Measurements from ENCODE around the gene EZH1. TPM values are rescaled to one million over a fixed set of nuclear protein-coding genes. Genes with fewer than 3 reads are reported as not detected.

EZH1 gene
- total and polyA plus RNA-seq, 2 experiments from 2014 or later, result 22.7 to 33.8 TPM

DNA sequence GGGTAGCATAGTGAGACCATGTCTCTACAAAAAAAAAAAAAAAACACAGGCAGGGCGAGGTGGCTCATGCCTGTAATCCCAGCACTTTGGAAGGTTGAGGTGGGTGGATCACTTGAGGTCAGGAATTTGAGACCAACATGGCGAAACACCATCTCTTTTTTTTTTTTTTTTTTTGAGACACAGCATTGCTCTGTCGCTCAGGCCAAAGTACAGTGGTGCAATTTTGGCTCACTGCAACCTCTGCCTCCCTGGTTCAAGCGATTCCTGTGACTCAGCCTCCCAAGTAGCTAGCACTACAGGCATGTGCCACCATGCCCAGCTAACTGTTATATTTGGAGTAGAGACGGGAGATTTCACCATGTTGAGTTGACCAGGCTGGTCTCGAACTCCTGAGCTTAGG lies 21.3 kb upstream of the EZH1 start:
- Histone ChIP-seq H3K9me3 (ENCODE audit: low read depth) (no peaks in the 10 kb centered on the region), H3K36me3 (no peaks in the 10 kb centered on the region), H3K27ac (no peak overlapping the region), H3K4me1 (ENCODE audit: low read depth) (no peaks in the 10 kb centered on the region), H3K27me3 (no peaks in the 10 kb centered on the region), H3K4me3 (no peak overlapping the region)
- no peak for DNase-seq (ENCODE audit: low read depth in 1 of 2, low spot score in 1 of 2)
- TF ChIP-seq CTCF (IDR thresholded peaks at IDR 0.05; ENCODE audit: low read depth, low read length), result no peak

- no peak overlapping the region for H3K4me3 ChIP-seq
- TF ChIP-seq CTCF (IDR thresholded peaks at IDR 0.05; ENCODE audit: low read depth, low read length), result no peak
- no peak for DNase-seq (ENCODE audit: low read depth in 1 of 2, low spot score in 1 of 2)
- H3K27ac ChIP-seq, result no peak overlapping the region
- H3K4me1 ChIP-seq (ENCODE audit: low read depth), result no peaks in the 10 kb centered on the region
- H3K9me3 ChIP-seq (ENCODE audit: low read depth), result no peaks in the 10 kb centered on the region
- no peaks in the 10 kb centered on the region for H3K27me3 ChIP-seq
- no peaks in the 10 kb centered on the region for H3K36me3 ChIP-seq
These were observed 16.8 kb upstream of the EZH1 start for GRCh38 chr17:42761638-42762037.

DNA sequence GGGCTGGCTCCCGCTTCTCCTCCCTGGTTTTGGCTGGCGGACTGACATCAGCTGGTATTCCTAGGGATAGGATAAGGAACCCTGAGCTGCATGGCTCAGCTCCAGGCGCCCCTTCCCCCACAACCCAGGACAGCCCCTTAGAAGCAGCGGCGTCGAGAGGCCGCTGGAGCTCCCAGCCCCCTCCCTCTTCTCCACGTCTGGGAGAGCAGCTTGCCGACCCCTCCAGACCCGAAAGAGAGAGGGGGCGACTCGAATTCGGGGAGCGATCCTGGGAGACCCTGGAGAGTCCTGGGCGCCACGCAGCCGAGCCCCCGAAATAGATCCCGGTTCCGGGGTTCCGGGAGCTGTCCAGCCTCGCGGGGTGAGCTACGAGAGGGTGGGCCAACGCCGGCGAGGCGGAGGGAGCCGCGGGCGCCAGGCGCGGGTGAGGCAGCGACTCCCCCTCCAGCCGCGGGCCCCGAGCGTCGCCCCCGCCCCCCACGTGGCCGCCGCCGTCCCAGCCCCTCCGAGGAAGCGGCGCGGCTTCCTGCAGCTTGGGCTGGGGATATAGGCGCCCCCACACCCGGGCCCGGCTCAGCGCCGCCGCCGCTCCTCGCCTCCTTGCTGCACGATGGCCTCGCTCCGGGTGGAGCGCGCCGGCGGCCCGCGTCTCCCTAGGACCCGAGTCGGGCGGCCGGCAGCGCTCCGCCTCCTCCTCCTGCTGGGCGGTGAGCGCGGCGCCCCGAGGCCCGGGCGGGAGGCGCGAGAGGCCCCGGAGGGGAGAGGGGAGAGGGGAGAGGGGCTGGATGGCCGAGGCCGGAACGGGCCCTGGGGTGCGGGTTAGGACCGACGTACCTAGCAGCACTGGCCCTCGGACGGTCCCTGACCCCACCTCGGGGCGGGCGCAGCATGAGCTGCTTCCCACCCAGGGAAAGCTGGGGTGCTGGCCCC lies 16.1 kb upstream of the EZH1 start, which contains the start of gene RAMP2:
TSS of gene RAMP2 (plus strand) at position 576 of the 930 bp plus-strand sequence. CDS start at position 611, 35 bp downstream.
- DNase-seq (ENCODE audit: low read depth in 1 of 2, low spot score in 1 of 2), result peak; percentile 44 to 71
- no peak within 1 kb of the TSS for H3K27ac ChIP-seq
- H3K27me3 ChIP-seq, result no peaks in the 10 kb centered on the region

GRCh38 chr17:42759982-42760651 lies 15.3 kb upstream of the EZH1 start:
- no peak for DNase-seq (ENCODE audit: low read depth in 1 of 2, low spot score in 1 of 2)
- Histone ChIP-seq H3K36me3 (no peaks in the 10 kb centered on the region), H3K9me3 (ENCODE audit: low read depth) (no peaks in the 10 kb centered on the region), H3K27ac (no peak overlapping the region), H3K4me1 (ENCODE audit: low read depth) (no peaks in the 10 kb centered on the region), H3K4me3 (peak overlapping the region; percentile 45), H3K27me3 (no peaks in the 10 kb centered on the region)
- no peak for TF ChIP-seq CTCF (IDR thresholded peaks at IDR 0.05; ENCODE audit: low read depth, low read length)

More for the DNA sequence above, 16.1 kb upstream of the EZH1 start, which contains the start of gene RAMP2:
- peak within 1 kb of the TSS; percentile 45 for H3K4me3 ChIP-seq
- no peaks in the 10 kb centered on the region for H3K36me3 ChIP-seq
- no peak for TF ChIP-seq CTCF (IDR thresholded peaks at IDR 0.05; ENCODE audit: low read depth, low read length)
- H3K4me1 ChIP-seq (ENCODE audit: low read depth), result no peaks in the 10 kb centered on the region
- no peaks in the 10 kb centered on the region for H3K9me3 ChIP-seq (ENCODE audit: low read depth)

- TF ChIP-seq CTCF (IDR thresholded peaks at IDR 0.05; ENCODE audit: low read depth, low read length), result no peak
- Histone ChIP-seq H3K9me3 (ENCODE audit: low read depth) (no peaks in the 10 kb centered on the region), H3K36me3 (no peaks in the 10 kb centered on the region), H3K27me3 (no peaks in the 10 kb centered on the region), H3K4me3 (no peak overlapping the region), H3K4me1 (ENCODE audit: low read depth) (no peaks in the 10 kb centered on the region), H3K27ac (no peak overlapping the region)
- DNase-seq (ENCODE audit: low read depth in 1 of 2, low spot score in 1 of 2), result no peak
These were observed 9.9 kb upstream of the EZH1 start for GRCh38 chr17:42754782-42755181.
